RWPE1 (cell line): ENCODE data around the gene EDC3.

ENCODE experiments used
- CTCF ChIA-PET: fragments of 350-600 bp; sonication (Branson Sonifier 250); formaldehyde crosslinking; extraction: SDS; loops from one replicate; lab custom pipeline; 2021; lab: Yijun Ruan, JAX
- POLR2A ChIA-PET: fragments of 400-600 bp; formaldehyde crosslinking; extraction: SDS; loops from one replicate; lab custom pipeline; 2020; ENCODE audit warnings: antibody characterized with exemption; ENCODE audit not compliant: low non-redundant PET; lab: Yijun Ruan, JAX
- DNase-seq: peaks from one replicate; pipeline ENCODE4 v3.0.0; 2012; ENCODE audit warnings: low spot score
- H3K27ac ChIP-seq: fragments of 450-650 bp; 2 replicates; pipeline ENCODE4 v1.5.1; 2017
- TF ChIP-seq, protein P1 (sequence below): fragments of 450-650 bp; conservative IDR thresholded peaks from 2 replicates; pipeline ENCODE4 v1.5.1; 2017; ENCODE audit warnings: low read depth, mild to moderate bottlenecking

The EDC3 gene

DNA sequence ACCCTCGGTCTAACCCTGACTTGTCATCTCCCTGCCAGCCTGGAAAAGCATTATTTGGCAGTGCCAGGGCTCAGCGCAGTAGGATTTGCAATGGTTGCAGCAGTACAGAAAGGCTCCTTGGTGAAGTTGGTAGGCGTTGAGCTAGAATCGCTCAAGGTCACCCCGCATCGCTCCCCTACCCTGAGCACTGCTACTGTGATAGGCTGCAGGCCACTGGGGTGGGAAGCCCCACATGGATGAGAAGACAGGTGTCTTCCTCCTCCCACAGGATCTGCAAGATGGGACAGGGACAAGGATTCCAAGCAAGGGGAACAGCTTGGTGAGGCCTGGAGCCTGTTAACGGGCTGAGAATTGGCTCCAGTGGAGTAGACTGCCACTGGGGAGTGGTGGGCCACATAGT lies 69.5 kb downstream of the EDC3 start:
- ChIA-PET CTCF (interaction anchor here (0.6 kb wide), 1 partner anchor 324 kb away, joined by 3 read pairs; no protein-coding TSS in a partner anchor), POLR2A (no interaction called here)
- no peak for DNase-seq
- peak overlapping the region; percentile 45 for H3K27ac ChIP-seq
- TF ChIP-seq, protein P1, sequence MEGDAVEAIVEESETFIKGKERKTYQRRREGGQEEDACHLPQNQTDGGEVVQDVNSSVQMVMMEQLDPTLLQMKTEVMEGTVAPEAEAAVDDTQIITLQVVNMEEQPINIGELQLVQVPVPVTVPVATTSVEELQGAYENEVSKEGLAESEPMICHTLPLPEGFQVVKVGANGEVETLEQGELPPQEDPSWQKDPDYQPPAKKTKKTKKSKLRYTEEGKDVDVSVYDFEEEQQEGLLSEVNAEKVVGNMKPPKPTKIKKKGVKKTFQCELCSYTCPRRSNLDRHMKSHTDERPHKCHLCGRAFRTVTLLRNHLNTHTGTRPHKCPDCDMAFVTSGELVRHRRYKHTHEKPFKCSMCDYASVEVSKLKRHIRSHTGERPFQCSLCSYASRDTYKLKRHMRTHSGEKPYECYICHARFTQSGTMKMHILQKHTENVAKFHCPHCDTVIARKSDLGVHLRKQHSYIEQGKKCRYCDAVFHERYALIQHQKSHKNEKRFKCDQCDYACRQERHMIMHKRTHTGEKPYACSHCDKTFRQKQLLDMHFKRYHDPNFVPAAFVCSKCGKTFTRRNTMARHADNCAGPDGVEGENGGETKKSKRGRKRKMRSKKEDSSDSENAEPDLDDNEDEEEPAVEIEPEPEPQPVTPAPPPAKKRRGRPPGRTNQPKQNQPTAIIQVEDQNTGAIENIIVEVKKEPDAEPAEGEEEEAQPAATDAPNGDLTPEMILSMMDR = no peak

DNA sequence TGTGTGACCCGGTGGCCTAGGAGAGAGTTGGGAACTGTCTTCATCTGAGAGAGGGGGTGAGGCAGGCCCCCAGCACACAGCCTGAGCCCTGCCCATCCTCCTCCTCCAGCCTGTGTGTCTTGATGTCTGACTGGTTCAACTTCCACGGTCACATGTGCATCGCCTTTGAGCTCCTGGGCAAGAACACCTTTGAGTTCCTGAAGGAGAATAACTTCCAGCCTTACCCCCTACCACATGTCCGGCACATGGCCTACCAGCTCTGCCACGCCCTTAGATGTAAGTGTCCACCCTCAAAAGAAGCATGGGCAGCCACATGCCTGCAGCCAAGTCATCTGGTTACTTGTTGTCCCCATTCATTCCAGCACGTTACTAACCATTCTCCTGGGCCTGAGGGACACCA lies 70.1 kb downstream of the EDC3 start:
- ChIA-PET CTCF (interaction anchor here (0.6 kb wide), 1 partner anchor 325 kb away, joined by 3 read pairs; no protein-coding TSS in a partner anchor), POLR2A (no interaction called here)
- peak overlapping the region; percentile 45 for H3K27ac ChIP-seq
- TF ChIP-seq, protein P1 = no peak
- DNase-seq = no peak

DNA sequence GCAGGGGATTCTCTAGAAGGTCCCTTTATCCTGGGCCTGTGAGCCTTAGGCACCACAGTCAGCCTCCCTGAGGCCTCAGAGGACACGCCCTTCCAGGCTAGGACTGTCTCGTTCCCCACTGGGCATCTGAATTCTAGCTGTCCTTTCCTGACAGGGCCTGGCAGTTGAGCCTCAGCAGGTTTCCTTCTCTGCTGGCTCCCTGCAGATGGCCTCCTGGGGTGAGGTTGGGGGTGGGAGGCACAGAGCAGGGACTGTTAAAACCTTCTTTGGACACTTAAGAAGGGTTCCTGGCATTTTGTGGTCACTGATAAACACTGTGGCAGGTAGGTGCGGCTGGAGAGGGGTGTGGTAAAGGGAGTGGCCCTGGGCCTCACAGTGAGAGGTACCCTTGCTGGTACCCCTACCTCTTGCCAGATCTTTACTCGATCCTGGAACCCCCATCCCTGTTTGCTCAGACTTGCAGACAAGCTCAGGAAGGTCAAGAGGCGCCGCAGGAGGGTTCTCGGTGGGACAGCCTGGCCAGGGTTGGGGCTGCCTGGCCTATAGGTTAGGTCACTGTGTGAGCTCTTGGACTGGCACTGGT lies 71.7 kb downstream of the EDC3 start:
- no peak for DNase-seq
- peak overlapping the region; percentile 45 for H3K27ac ChIP-seq
- ChIA-PET CTCF (interaction anchor here (0.6 kb wide), 2 partner anchors 157 to 207 kb away, joined by 3 read pairs; no protein-coding TSS in a partner anchor), POLR2A (no interaction called here)
- TF ChIP-seq, protein P1 = no peak

DNA sequence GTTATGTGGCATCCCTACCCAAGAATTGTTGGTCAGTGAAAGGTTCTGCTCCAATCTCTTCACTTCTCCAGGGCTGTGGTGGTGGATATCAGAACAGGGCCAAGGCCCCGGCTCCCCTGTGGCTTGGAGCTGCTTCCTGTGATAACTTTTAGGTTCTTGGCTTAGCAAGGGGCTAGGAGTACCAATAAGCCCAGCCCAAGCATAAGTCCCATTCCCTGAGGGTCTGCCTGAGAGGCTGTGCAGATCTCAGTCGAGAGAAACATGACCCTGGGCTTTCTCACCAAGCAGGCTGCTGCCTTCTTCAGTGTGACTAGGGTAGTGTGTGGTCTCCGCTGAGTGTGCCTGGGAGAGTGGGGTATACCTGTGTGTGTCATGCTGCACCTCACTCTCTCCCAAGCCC lies 73.1 kb downstream of the EDC3 start:
- no peak for DNase-seq
- TF ChIP-seq, protein P1 = no peak
- ChIA-PET POLR2A (no interaction called here), CTCF (interaction anchor here (2.8 kb wide), 1 partner anchor 9 kb away, joined by 29 read pairs; no protein-coding TSS in a partner anchor)
- H3K27ac ChIP-seq = 0 out of 2 replicates have a peak overlapping the region, but pooled peaks have one; percentile 61

DNA sequence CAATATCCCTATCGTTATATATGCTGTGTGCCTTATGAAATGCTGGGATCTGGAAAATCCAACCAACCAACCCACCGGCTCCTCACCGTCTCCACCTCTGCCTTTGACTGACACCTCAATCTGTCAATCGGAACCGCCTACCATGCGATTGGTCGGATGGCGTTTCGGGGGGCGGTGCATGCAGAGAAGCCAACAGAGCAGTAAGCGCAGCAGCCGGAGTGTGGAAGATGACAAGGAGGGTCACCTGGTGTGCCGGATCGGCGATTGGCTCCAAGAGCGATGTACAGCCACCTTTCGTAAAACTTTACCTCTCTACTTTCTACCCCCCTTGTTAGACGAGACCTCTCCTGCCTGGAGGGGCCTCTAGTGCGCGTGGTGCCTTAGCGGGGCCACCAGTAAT lies 73.9 kb downstream of the EDC3 start:
- TF ChIP-seq, protein P1 = no peak
- ChIA-PET POLR2A (no interaction called here), CTCF (interaction anchor here (0.7 to 2.8 kb wide), 8 partner anchors 10 to 329 kb away, joined by 3 to 29 read pairs (median 3); no protein-coding TSS in a partner anchor)
- peak overlapping the region; percentile 61 for H3K27ac ChIP-seq
- no peak for DNase-seq

- ChIA-PET POLR2A (no interaction called here), CTCF (interaction anchor here (0.6 to 2.8 kb wide), 15 partner anchors 10 to 329 kb away, joined by 3 to 29 read pairs (median 3); no protein-coding TSS in a partner anchor)
- peak overlapping the region; percentile 61 for H3K27ac ChIP-seq
- TF ChIP-seq, protein P1 = no peak
- DNase-seq = no peak
These were observed 74.3 kb downstream of the EDC3 start for GRCh38 chr15:74621546-74621920.
